GM12873 (cell line): Measurements from ENCODE around the gene SLC5A11.

Source experiments
- TF ChIP-seq, protein P1 (sequence below): IDR thresholded peaks from 2 replicates; pipeline ENCODE4 v1.5.1; 2012; ENCODE audit warnings: low read depth, mild to moderate bottlenecking, moderate library complexity, low read length, control low read depth; ENCODE audit not compliant: insufficient read depth; ENCODE audit errors: missing control alignments

Gene SLC5A11

DNA sequence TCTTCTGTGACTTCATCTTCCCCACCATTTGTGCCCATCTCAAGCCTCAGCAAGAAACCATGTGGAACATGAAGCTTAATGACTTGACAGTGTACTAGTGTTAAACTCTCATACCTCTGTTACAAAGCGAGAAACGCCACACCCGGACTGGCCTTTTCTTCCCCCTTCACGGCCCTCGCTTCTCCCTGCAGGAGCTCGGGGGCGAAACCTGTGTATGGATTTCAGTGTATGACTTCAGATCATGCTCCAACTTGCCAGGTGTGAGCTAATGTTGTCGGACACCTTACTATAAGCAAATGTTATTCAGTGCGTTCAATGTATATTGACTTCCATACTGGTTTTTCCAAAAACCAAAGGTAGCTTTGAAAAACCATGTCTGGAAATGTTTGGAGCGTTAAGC is 20.1 kb upstream of the SLC5A11 start:
- TF ChIP-seq, protein P1, sequence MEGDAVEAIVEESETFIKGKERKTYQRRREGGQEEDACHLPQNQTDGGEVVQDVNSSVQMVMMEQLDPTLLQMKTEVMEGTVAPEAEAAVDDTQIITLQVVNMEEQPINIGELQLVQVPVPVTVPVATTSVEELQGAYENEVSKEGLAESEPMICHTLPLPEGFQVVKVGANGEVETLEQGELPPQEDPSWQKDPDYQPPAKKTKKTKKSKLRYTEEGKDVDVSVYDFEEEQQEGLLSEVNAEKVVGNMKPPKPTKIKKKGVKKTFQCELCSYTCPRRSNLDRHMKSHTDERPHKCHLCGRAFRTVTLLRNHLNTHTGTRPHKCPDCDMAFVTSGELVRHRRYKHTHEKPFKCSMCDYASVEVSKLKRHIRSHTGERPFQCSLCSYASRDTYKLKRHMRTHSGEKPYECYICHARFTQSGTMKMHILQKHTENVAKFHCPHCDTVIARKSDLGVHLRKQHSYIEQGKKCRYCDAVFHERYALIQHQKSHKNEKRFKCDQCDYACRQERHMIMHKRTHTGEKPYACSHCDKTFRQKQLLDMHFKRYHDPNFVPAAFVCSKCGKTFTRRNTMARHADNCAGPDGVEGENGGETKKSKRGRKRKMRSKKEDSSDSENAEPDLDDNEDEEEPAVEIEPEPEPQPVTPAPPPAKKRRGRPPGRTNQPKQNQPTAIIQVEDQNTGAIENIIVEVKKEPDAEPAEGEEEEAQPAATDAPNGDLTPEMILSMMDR, result no peak

DNA sequence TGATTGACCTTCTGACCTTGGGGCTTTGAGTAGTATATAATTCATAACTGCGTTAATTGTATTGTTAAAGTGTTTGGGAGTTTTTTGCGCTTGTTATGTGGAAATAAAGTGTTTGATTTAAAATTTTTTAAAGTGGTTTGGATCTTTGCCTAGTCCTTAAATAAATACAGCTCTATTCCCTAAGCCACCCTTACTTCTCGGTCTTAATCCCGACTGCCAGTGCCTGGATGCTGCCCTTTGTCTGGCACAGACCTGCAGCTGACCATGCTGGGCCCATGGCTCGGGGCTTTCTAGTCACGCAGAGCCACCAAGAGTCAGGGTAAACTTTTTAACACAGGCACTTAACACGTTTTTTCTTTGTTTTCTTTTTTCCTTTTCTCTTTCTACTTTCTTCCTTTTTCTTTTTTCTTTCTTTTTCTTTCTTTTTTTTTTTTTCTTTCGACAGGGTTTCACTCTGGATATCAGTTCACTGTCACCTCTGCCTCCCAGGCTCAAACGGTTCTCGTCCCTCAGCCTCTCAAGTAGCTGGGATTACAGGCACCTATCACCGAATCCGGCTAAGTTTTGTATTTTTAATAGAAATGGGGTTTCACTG is 19.6 kb upstream of the SLC5A11 start:
- TF ChIP-seq, protein P1, result no peak

DNA sequence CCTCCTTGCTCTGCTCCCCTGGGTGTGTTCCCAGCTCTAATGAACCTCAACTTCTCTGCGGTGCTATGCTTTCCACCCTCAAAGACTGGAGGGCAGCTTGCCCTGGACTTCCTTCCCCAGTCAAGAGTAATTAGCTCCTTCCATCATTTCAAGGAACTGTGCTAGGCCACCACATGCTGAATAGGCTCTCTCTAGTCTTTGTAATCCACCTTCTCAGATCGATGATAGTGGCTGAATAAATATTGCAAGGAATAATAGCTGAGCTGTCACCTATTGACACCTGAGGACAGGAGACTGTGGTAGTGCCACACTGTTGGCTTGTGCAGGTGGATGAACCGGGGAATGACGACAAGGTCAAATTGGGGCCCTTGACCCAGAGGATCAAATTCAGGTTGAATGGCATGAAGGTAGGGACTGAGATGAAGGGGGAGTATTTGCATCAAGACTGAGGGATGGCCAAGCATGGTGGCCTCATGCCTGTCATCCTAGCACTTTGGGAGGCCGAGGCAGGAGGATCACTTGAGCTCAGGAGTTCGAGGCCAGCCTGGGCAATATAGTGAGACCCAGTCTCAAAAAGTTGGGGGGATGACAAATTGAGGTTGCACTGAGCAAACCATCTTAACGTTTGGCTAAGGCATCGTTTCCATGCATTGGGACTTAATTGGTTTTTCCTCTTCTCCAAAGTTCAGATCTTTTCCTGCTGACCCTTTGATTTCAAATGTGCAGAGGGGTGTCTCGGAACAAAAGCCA is 18.8 kb upstream of the SLC5A11 start:
- TF ChIP-seq, protein P1, result no peak

DNA sequence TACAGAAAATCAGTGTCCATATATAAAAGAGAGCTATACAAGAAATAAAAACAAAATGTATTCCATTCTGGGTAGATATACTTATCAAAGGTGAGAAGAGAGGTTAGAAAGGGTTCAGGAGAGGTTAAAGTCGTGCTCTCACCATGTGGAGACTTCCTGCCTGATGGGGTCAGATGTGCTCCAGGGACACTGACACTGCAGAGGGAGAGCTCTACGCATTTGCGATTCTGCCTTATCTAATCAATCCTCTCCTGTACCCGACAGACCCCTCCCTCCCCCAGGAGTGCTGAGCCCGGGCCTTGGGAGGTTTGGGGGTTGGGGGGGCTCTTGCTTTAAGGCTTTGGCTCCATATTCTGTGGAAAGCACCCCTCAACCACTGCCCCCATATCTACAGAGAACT is 16.6 kb upstream of the SLC5A11 start:
- TF ChIP-seq, protein P1, result no peak

DNA sequence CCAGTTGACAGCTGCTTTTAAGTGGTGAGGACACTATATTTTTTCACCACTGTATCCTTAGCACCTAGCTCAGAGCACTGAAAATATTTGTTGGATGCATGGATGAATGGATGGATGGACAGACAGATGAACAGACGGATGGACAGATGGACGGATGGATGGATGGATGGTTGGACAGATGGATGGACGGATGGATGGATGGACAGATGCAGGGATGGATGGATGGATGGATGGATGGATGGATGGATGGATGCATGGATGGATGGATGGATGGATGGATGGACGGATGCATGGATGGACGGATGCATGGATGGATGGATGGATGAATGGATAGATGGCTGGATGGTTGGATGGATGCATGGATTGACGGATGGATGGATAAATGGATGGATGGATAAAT is 12.4 kb upstream of the SLC5A11 start:
- TF ChIP-seq, protein P1, result no peak

DNA sequence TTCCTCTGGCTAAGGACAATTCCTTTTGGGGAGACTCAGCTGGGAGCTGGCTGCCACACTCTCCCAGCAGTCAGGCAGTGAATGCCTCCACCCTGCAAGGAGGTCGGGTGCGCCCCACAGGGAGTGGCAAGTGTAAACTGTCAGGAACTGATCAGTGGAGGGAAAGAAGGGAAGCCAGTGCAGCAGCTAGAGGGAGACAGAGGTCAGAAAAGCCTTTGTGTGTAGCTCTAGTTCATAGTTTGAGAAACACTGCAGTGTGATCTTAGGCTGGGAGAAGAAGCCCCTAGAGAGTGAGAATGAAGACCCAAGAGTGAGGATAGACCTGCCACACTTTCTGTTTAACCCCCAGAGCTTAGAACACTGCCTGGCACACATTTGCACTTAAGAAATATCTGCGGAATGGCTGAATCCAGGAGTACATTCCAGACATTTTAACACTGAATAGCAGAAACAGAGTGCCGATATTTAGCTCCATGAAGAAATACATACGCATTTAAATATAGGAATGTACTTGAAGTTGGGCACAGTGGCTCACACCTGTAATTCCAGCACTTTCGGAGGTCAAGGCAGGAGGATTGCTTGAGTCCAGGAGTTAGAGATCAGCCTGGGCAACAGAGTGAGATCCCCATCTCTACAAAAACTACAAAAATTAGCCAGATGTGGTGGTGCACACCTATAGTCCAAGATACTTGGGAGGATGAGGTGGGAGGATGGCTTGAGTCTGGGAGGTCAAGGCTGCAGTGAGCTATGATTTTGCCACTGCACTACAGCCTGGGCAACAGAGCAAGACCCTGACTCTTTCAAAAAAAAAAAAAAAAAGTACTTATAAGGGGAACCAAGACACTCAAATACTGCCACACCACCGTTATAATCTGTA is 11.1 kb upstream of the SLC5A11 start:
- TF ChIP-seq, protein P1, result peak; percentile 59

DNA sequence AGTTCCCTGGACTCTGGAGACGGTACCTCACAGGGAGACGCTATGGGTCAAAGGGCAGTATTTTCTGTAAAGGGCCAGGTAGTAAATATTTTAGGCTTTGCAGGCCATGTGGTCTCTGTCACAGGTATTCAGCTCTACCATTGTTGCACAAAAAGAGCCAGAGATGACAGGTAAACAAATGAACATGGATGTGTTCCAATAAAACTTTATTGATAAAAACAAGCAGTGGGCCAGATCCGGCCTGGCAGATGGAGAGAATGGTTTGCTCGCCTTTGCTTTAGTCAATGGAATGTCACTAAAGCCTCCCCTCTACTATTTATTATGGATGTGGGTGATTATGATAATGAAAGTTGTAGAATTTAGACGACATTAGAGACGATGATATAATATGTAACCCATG is 8.9 kb upstream of the SLC5A11 start:
- TF ChIP-seq, protein P1, result no peak
